Dermis blood vessel endothelial cell (primary cell): ENCODE results near the gene F5. TPM values are rescaled to one million over a fixed set of nuclear protein-coding genes. Genes with fewer than 3 reads are reported as not detected.

ENCODE experiments used
- DNase-seq: peaks from one replicate; pipeline ENCODE4 v3.0.0; 2010
- total RNA-seq: library from RNA; depleted of rRNA; stranded (reverse); fragments of >200 nt; gene quantifications from 2 replicates; pipeline ENCODE4 v1.2.3, GENCODE V29; 2014

Gene F5
- not detected in 2 replicates for total RNA-seq

GRCh38 chr1:169586395-169587255 lies at the start of gene F5:
F5 (minus strand) TSS chr1:169586481; CDS start chr1:169586386, 95 bp downstream.
- DNase-seq = peak; percentile 82

GRCh38 chr1:169634877-169635276 lies 48.6 kb upstream of the F5 start:
- no peak for DNase-seq

GRCh38 chr1:169634145-169634544 lies 47.9 kb upstream of the F5 start:
- DNase-seq = no peak

GRCh38 chr1:169631249-169631648 lies 45.0 kb upstream of the F5 start:
- no peak for DNase-seq

GRCh38 chr1:169630006-169630405 lies 43.7 kb upstream of the F5 start, which contains the start of gene SELP:
SELP (minus strand) TSS chr1:169630124; CDS start chr1:169630074, 50 bp downstream.
- DNase-seq = peak; percentile 77

GRCh38 chr1:169624912-169625311 lies 38.6 kb upstream of the F5 start:
- DNase-seq = no peak

GRCh38 chr1:169624122-169624521 lies 37.8 kb upstream of the F5 start:
- peak; percentile 77 for DNase-seq

GRCh38 chr1:169623132-169623926 lies 37.0 kb upstream of the F5 start:
- DNase-seq = no peak

- no peak for DNase-seq
Observed at GRCh38 chr1:169620565-169620964, 34.3 kb upstream of the F5 start.

GRCh38 chr1:169618367-169618766 lies 32.1 kb upstream of the F5 start:
- peak; percentile 92 for DNase-seq

- no peak for DNase-seq
Observed at GRCh38 chr1:169615803-169616202, 29.5 kb upstream of the F5 start.

- no peak for DNase-seq
Observed at GRCh38 chr1:169610858-169611257, 24.6 kb upstream of the F5 start.

GRCh38 chr1:169610108-169610507 lies 23.8 kb upstream of the F5 start:
- peak; percentile 97 for DNase-seq

- DNase-seq = no peak
Observed at GRCh38 chr1:169608226-169608625, 21.9 kb upstream of the F5 start.

- DNase-seq = no peak
Observed at GRCh38 chr1:169604781-169605560, 18.7 kb upstream of the F5 start.

GRCh38 chr1:169601096-169601881 lies 15.0 kb upstream of the F5 start:
- peak; percentile 74 for DNase-seq

GRCh38 chr1:169595764-169596711 lies 9.8 kb upstream of the F5 start:
- peak; percentile 65 for DNase-seq

GRCh38 chr1:169594391-169594790 lies 8.1 kb upstream of the F5 start:
- DNase-seq = no peak

- no peak for DNase-seq
Observed at GRCh38 chr1:169590932-169591331, 4.7 kb upstream of the F5 start.

GRCh38 chr1:169588785-169589485 lies 2.7 kb upstream of the F5 start:
- DNase-seq = no peak
